NCI-H69 (cell line): ENCODE results near the gene PLXNA2.

Source experiments
- DNase-seq: peaks from one replicate; lab custom pipeline; 2025; lab: John Stamatoyannopoulos, UW

Gene PLXNA2

GRCh38 chr1:208164609-208165008 lies 79.6 kb downstream of the PLXNA2 start:
- DNase-seq = no peak

GRCh38 chr1:208163539-208163938 lies 80.6 kb downstream of the PLXNA2 start:
- DNase-seq = no peak

- DNase-seq = no peak
Observed at GRCh38 chr1:208162903-208163302, 81.3 kb downstream of the PLXNA2 start.

GRCh38 chr1:208161656-208162375 lies 82.4 kb downstream of the PLXNA2 start:
- peak; percentile 62 for DNase-seq

GRCh38 chr1:208161005-208161404 lies 83.2 kb downstream of the PLXNA2 start:
- DNase-seq = no peak

GRCh38 chr1:208160259-208160819 lies 83.8 kb downstream of the PLXNA2 start:
- no peak for DNase-seq

GRCh38 chr1:208159555-208160258 lies 84.5 kb downstream of the PLXNA2 start:
- DNase-seq = peak; percentile 34

- peak; percentile 66 for DNase-seq
Observed at GRCh38 chr1:208158640-208159554, 85.3 kb downstream of the PLXNA2 start.

- no peak for DNase-seq
Observed at GRCh38 chr1:208157769-208158168, 86.4 kb downstream of the PLXNA2 start.

GRCh38 chr1:208156741-208157140 lies 87.4 kb downstream of the PLXNA2 start:
- no peak for DNase-seq

- no peak for DNase-seq
Observed at GRCh38 chr1:208156310-208156709, 87.9 kb downstream of the PLXNA2 start.

- DNase-seq = peak; percentile 39
Observed at GRCh38 chr1:208154679-208155642, 89.2 kb downstream of the PLXNA2 start.

GRCh38 chr1:208154040-208154439 lies 90.1 kb downstream of the PLXNA2 start:
- DNase-seq = peak; percentile 89

GRCh38 chr1:208153386-208153785 lies 90.8 kb downstream of the PLXNA2 start:
- DNase-seq = no peak

GRCh38 chr1:208151728-208152598 lies 92.2 kb downstream of the PLXNA2 start:
- DNase-seq = peak; percentile 43

- DNase-seq = peak; percentile 55
Observed at GRCh38 chr1:208150833-208151458, 93.2 kb downstream of the PLXNA2 start.

GRCh38 chr1:208149776-208150514 lies 94.2 kb downstream of the PLXNA2 start:
- DNase-seq = peak; percentile 94

- no peak for DNase-seq
Observed at GRCh38 chr1:208149213-208149612, 95.0 kb downstream of the PLXNA2 start.

- DNase-seq = no peak
Observed at GRCh38 chr1:208148380-208148779, 95.8 kb downstream of the PLXNA2 start.
